Adipocyte (in vitro differentiated cells): ENCODE data around the gene IMPG1.

Experiments
- DNase-seq: peaks from one replicate; pipeline ENCODE4 v3.0.0-alpha.2; 2015; ENCODE audit warnings: low read depth
- H3K27me3 ChIP-seq: replicated peaks from 2 replicates; pipeline ENCODE4 v1.7.0; 2013; ENCODE audit warnings: mild to moderate bottlenecking, low read length, moderate library complexity; ENCODE audit not compliant: control insufficient read depth, insufficient read depth
- H3K36me3 ChIP-seq: 2 replicates; pipeline ENCODE4 v1.7.0; 2013; ENCODE audit warnings: low read length, mild to moderate bottlenecking, moderate library complexity; ENCODE audit not compliant: control insufficient read depth, insufficient read depth, severe bottlenecking
- H3K4me1 ChIP-seq: 2 replicates; pipeline ENCODE4 v1.7.0; 2013; ENCODE audit warnings: mild to moderate bottlenecking, low read length, moderate library complexity; ENCODE audit not compliant: control insufficient read depth, insufficient read depth
- H3K4me3 ChIP-seq: 2 replicates; pipeline ENCODE4 v1.7.0; 2013; ENCODE audit warnings: mild to moderate bottlenecking, low read length, moderate library complexity
- H3K9ac ChIP-seq: 2 replicates; pipeline ENCODE4 v1.7.0; 2013; ENCODE audit warnings: mild to moderate bottlenecking, low read length, moderate library complexity
- H3K9me3 ChIP-seq: 2 replicates; pipeline ENCODE4 v1.7.0; 2013; ENCODE audit warnings: mild to moderate bottlenecking, low read length, moderate library complexity; ENCODE audit not compliant: control insufficient read depth

Gene IMPG1

GRCh38 chr6:75947935-75948334, 124.5 kb downstream of the IMPG1 start:
- Histone ChIP-seq H3K4me3 (no peak overlapping the region), H3K36me3 (no peaks in the 10 kb centered on the region), H3K4me1 (peaks cover 5% of the 10 kb centered on the region), H3K9me3 (no peaks in the 10 kb centered on the region), H3K9ac (no peak overlapping the region), H3K27me3 (peaks cover 13% of the 10 kb centered on the region)
- no peak for DNase-seq

DNA sequence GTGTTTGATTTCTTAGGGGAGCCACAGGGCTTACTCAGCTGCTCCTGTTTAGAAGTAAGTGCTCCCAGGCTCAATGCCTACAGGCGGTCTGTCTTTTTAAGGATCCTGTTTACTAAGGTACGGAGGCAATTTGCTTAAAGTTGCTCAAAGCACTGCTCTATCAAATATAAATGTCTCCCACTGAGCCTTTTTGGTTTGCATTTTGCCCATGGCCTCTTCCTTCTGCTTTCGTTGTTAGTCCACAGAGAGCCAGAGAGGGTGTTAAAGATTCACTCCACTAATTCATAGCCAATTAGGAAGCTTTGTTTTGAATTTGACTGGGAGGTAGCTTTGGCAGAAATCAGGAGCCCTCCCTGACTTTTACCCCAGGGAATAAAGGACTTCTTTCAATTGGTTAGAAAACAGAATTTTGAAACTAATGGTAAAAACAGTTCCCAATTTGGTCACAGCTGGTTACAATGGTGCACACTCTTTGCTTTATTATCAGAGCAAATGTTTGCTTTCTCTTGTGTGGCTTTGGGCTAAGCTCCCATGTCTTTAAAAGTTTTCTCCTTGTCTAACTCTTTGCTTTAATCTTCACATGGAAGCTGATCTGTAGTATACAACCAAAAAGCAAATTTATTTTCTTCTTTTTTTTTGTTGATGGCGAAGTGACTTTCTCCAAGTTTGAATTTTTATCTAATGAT, 126.2 kb downstream of the IMPG1 start:
- Histone ChIP-seq H3K27me3 (peaks cover 13% of the 10 kb centered on the region), H3K36me3 (no peaks in the 10 kb centered on the region), H3K9ac (no peak overlapping the region), H3K9me3 (no peaks in the 10 kb centered on the region), H3K4me3 (no peak overlapping the region), H3K4me1 (no peaks in the 10 kb centered on the region)
- no peak for DNase-seq

- H3K27me3 ChIP-seq, result peaks cover 8% of the 10 kb centered on the region
- no peak overlapping the region for H3K4me3 ChIP-seq
- H3K36me3 ChIP-seq, result no peaks in the 10 kb centered on the region
- no peak for DNase-seq
- no peaks in the 10 kb centered on the region for H3K4me1 ChIP-seq
- H3K9ac ChIP-seq, result no peak overlapping the region
- H3K9me3 ChIP-seq, result no peaks in the 10 kb centered on the region
Observed at GRCh38 chr6:75943381-75943780, 129.1 kb downstream of the IMPG1 start.

- no peak overlapping the region for H3K4me3 ChIP-seq
- peaks cover 13% of the 10 kb centered on the region for H3K27me3 ChIP-seq
- no peak overlapping the region for H3K9ac ChIP-seq
- no peaks in the 10 kb centered on the region for H3K4me1 ChIP-seq
- no peaks in the 10 kb centered on the region for H3K9me3 ChIP-seq
- no peak for DNase-seq
- no peaks in the 10 kb centered on the region for H3K36me3 ChIP-seq
Observed at GRCh38 chr6:75941509-75941908, 131.0 kb downstream of the IMPG1 start.

DNA sequence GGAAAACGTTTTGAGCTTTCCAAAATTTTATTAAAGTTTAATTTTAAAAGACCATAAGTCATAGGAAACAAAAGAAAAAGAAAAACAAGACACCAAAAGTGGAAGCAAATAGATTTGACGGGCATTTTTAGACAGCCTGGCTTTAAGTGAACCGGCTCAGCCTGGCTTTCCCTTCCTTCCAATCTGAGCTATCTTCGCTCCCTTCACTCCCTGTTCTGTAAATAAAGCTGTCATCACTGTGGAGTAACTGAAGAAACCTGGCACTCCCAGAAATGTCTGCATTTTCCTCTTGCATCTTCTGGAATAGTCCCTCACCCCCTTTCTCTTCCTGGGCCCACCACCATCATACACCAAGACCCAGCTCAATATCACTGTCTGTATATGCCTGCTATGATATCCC, 131.9 kb downstream of the IMPG1 start:
- peaks cover 11% of the 10 kb centered on the region for H3K27me3 ChIP-seq
- no peak overlapping the region for H3K9ac ChIP-seq
- H3K36me3 ChIP-seq, result no peaks in the 10 kb centered on the region
- H3K4me3 ChIP-seq, result no peak overlapping the region
- H3K4me1 ChIP-seq, result no peaks in the 10 kb centered on the region
- DNase-seq, result no peak
- no peaks in the 10 kb centered on the region for H3K9me3 ChIP-seq

DNA sequence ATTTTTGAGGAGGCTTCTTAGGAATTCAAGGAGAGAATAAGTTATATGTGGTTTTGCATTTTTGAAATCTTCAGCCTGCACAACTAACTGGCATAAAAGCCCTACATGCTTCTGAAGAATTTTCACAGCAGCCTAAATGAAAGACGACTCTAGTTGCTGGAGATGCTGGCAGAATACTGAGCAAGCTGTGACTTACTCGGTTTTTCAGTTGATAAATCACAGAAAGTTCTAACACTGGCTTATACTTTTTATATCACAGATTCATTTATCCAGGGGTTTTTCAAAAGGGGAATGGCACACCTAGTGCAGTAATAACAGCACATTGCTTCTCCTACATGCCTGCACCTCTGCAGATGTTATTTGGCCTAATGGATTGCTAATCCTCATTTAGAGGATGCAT, 134.6 kb downstream of the IMPG1 start:
- Histone ChIP-seq H3K36me3 (no peaks in the 10 kb centered on the region), H3K9ac (no peak overlapping the region), H3K4me3 (no peak overlapping the region), H3K4me1 (peaks cover 6% of the 10 kb centered on the region), H3K27me3 (peaks cover 13% of the 10 kb centered on the region), H3K9me3 (no peaks in the 10 kb centered on the region)
- DNase-seq, result no peak

- peaks cover 13% of the 10 kb centered on the region for H3K27me3 ChIP-seq
- no peak overlapping the region for H3K4me3 ChIP-seq
- no peaks in the 10 kb centered on the region for H3K36me3 ChIP-seq
- H3K4me1 ChIP-seq, result peaks cover 6% of the 10 kb centered on the region
- H3K9me3 ChIP-seq, result no peaks in the 10 kb centered on the region
- no peak for DNase-seq
- no peak overlapping the region for H3K9ac ChIP-seq
Observed at GRCh38 chr6:75936682-75937081, 135.8 kb downstream of the IMPG1 start.

GRCh38 chr6:75935473-75935793, 137.0 kb downstream of the IMPG1 start:
- H3K4me3 ChIP-seq, result peak overlapping the region; percentile 77

DNA sequence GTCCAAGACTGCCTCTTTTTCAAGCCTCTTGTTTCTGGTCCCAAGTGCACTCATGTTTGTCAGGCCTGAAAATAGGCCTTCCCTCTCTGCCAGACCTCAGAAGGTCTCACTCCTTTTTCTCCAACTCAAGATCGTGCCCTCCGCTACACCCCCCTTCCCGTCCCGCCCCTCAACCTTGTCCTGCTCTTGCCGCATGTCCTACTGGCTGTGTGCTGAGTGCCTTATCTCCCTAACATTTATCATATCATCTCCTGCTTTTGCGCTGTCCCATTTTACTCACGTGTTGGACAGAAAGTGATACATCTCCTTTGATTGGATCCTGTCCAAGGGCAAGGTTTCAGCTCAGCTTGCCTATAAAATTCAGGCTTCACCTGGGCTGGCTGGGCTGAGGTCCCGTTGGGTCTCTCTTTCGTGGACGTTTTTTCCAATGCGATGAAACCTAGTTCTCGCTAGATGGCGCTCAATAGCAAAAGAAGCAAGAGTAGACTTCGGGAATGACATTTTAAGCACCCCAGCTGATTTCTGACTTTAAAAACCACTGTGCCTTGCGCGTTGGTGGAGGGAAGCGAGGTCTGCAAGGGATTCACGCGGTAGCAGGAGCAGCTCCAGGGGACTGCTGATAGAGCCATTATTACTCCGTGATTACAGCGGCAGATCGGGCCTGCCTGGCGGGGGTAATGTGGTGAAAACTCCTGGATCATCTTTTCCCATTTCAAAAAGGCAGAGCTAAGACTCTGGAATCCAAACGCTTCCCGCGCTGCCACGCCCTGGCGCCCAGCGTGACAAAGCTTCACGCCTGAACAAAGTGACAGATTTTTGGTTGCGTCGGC, 137.6 kb downstream of the IMPG1 start:
- peak overlapping the region; percentile 65 for H3K9ac ChIP-seq
- peak; percentile 93 for DNase-seq
- no peaks in the 10 kb centered on the region for H3K9me3 ChIP-seq
- peaks cover 15% of the 10 kb centered on the region for H3K4me1 ChIP-seq
- H3K4me3 ChIP-seq, result peak overlapping the region; percentile 77
- H3K36me3 ChIP-seq, result no peaks in the 10 kb centered on the region
- peaks cover 13% of the 10 kb centered on the region for H3K27me3 ChIP-seq

More at GRCh38 chr6:75935473-75935793, 137.0 kb downstream of the IMPG1 start:
- DNase-seq, result no peak
- Histone ChIP-seq H3K9me3 (no peaks in the 10 kb centered on the region), H3K4me1 (peaks cover 15% of the 10 kb centered on the region), H3K27me3 (peaks cover 13% of the 10 kb centered on the region), H3K36me3 (no peaks in the 10 kb centered on the region), H3K9ac (peak overlapping the region; percentile 65)

DNA sequence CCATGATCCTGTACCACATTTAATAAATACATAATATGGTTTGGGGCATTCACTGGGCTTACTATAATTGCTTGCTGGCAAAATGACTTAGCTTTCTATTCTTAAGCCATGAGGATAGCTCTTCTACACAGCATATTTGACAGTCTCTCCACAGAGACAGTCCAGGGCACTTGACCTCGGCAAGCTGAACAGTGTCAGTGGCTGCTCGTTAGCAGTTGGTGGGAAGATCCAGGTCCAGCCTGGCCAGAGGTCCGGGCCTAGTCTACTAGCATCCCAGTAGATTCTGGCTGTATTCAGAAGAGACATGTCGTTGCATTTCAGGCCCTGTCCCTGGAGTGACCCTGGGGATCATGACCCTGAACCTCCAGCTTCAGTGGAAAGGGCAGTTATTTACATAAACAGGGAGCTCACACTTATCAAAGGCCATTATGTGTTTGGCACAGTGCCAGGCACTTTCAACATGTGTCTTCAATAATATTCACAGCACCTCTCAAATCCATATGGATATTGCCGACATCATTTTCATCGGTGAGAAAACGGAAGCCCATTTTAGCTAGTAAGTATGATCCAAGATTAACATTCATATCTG, 139.0 kb downstream of the IMPG1 start:
- Histone ChIP-seq H3K9ac (no peak overlapping the region), H3K4me1 (peaks cover 15% of the 10 kb centered on the region), H3K9me3 (no peaks in the 10 kb centered on the region), H3K27me3 (peaks cover 13% of the 10 kb centered on the region), H3K36me3 (no peaks in the 10 kb centered on the region), H3K4me3 (no peak overlapping the region)
- no peak for DNase-seq

DNA sequence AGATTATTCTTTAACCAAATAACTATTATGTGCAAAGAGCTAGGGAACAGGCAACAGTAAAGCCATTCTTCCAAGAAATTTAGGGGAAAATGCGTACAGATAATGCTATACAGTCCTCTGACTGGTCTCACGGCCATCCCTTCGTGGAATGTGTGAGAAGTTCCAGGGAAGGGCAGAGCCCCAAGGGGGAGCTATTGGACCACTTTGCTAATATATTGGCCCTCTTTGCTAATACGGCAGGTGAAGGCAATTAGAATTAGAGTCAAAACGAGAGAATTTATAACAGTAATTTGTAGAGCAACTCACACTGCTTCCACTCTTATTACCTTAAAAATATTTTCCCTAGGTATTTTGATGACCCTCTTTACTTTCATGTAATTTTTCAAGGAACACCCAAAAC, 140.4 kb downstream of the IMPG1 start:
- Histone ChIP-seq H3K9ac (no peak overlapping the region), H3K27me3 (peaks cover 13% of the 10 kb centered on the region), H3K36me3 (no peaks in the 10 kb centered on the region), H3K4me1 (peaks cover 15% of the 10 kb centered on the region), H3K4me3 (no peak overlapping the region), H3K9me3 (no peaks in the 10 kb centered on the region)
- no peak for DNase-seq
